ENCODE measurements around the gene MAB21L2.

Gene MAB21L2

GRCh38 chr4:150624055-150624454 lies 42.1 kb downstream of the MAB21L2 start:
- Histone ChIP-seq H3K9me3 (ENCODE audit: low read length) (no peaks in the 10 kb centered on the region), H3K4me1 (ENCODE audit: insufficient read depth, low read length) (no peaks in the 10 kb centered on the region), H3K4me3 (ENCODE audit: low read depth in 1 of 2, low read length in 2 of 2) (no peak overlapping the region), H3K27me3 (ENCODE audit: control insufficient read depth in 1 of 2, insufficient read depth in 2 of 2, low read length in 2 of 2) (no peaks in the 10 kb centered on the region), H3K27ac (ENCODE audit: low read depth, low read length) (no peak overlapping the region), H3K9ac (ENCODE audit: low read length) (no peak overlapping the region), H3K36me3 (ENCODE audit: insufficient read depth, low read length) (no peaks in the 10 kb centered on the region)

GRCh38 chr4:150625033-150625432 lies 43.1 kb downstream of the MAB21L2 start:
- Histone ChIP-seq H3K9ac (ENCODE audit: low read length) (no peak overlapping the region), H3K36me3 (ENCODE audit: insufficient read depth, low read length) (no peaks in the 10 kb centered on the region), H3K27me3 (ENCODE audit: control insufficient read depth in 1 of 2, insufficient read depth in 2 of 2, low read length in 2 of 2) (no peaks in the 10 kb centered on the region), H3K4me1 (ENCODE audit: insufficient read depth, low read length) (no peaks in the 10 kb centered on the region), H3K27ac (ENCODE audit: low read depth, low read length) (no peak overlapping the region), H3K4me3 (ENCODE audit: low read depth in 1 of 2, low read length in 2 of 2) (no peak overlapping the region), H3K9me3 (ENCODE audit: low read length) (no peaks in the 10 kb centered on the region)

GRCh38 chr4:150628073-150628472 lies 46.1 kb downstream of the MAB21L2 start:
- Histone ChIP-seq H3K9me3 (ENCODE audit: low read length) (no peaks in the 10 kb centered on the region), H3K4me3 (ENCODE audit: low read depth in 1 of 2, low read length in 2 of 2) (no peak overlapping the region), H3K4me1 (ENCODE audit: insufficient read depth, low read length) (no peaks in the 10 kb centered on the region), H3K27me3 (ENCODE audit: control insufficient read depth in 1 of 2, insufficient read depth in 2 of 2, low read length in 2 of 2) (no peaks in the 10 kb centered on the region), H3K9ac (ENCODE audit: low read length) (no peak overlapping the region), H3K36me3 (ENCODE audit: insufficient read depth, low read length) (no peaks in the 10 kb centered on the region), H3K27ac (ENCODE audit: low read depth, low read length) (no peak overlapping the region)

- no peaks in the 10 kb centered on the region for H3K36me3 ChIP-seq (ENCODE audit: insufficient read depth, low read length)
- no peak overlapping the region for H3K4me3 ChIP-seq (ENCODE audit: low read depth in 1 of 2, low read length in 2 of 2)
- no peaks in the 10 kb centered on the region for H3K4me1 ChIP-seq (ENCODE audit: insufficient read depth, low read length)
- no peak overlapping the region for H3K9ac ChIP-seq (ENCODE audit: low read length)
- no peaks in the 10 kb centered on the region for H3K9me3 ChIP-seq (ENCODE audit: low read length)
- no peak overlapping the region for H3K27ac ChIP-seq (ENCODE audit: low read depth, low read length)
- no peaks in the 10 kb centered on the region for H3K27me3 ChIP-seq (ENCODE audit: control insufficient read depth in 1 of 2, insufficient read depth in 2 of 2, low read length in 2 of 2)
These were observed 50.7 kb downstream of the MAB21L2 start for GRCh38 chr4:150632639-150633038.

All from muscle layer of colon (tissue), 2 donors.